CD4-positive, alpha-beta T cell treated with Interleukin-6 at 100 ng/mL for 8 hours (primary cell): ENCODE results near the gene DNAJB11.

Source experiments
- DNase-seq: peaks from one replicate; pipeline ENCODE4 v3.0.0-alpha.2; 2020; ENCODE audit warnings: mixed read lengths, low spot score

DNAJB11 gene

GRCh38 chr3:186596568-186597287 is 26.2 kb downstream of the DNAJB11 start:
- DNase-seq = no peak

- no peak for DNase-seq
These were observed 27.7 kb downstream of the DNAJB11 start for GRCh38 chr3:186598108-186598784.

GRCh38 chr3:186598794-186599141 is 28.2 kb downstream of the DNAJB11 start:
- no peak for DNase-seq

GRCh38 chr3:186599142-186599784 is 28.7 kb downstream of the DNAJB11 start:
- no peak for DNase-seq

- no peak for DNase-seq
These were observed 29.3 kb downstream of the DNAJB11 start for GRCh38 chr3:186599785-186600166.

- DNase-seq = no peak
These were observed 30.4 kb downstream of the DNAJB11 start for GRCh38 chr3:186600896-186601295.

GRCh38 chr3:186603159-186603558 is 32.6 kb downstream of the DNAJB11 start:
- DNase-seq = no peak

- no peak for DNase-seq
These were observed 34.6 kb downstream of the DNAJB11 start for GRCh38 chr3:186605078-186605477.

- DNase-seq = no peak
These were observed 35.3 kb downstream of the DNAJB11 start for GRCh38 chr3:186605561-186606545.

- no peak for DNase-seq
These were observed 38.2 kb downstream of the DNAJB11 start for GRCh38 chr3:186608624-186609215.

GRCh38 chr3:186609247-186609868 is 38.8 kb downstream of the DNAJB11 start:
- no peak for DNase-seq

- no peak for DNase-seq
These were observed 41.5 kb downstream of the DNAJB11 start for GRCh38 chr3:186612065-186612464.

GRCh38 chr3:186612721-186613636 is 42.5 kb downstream of the DNAJB11 start, which contains the start of gene AHSG:
AHSG (plus strand) TSS chr3:186613060; CDS start chr3:186613142, 82 bp downstream.
- DNase-seq = no peak

GRCh38 chr3:186613637-186614265 is 43.2 kb downstream of the DNAJB11 start:
- no peak for DNase-seq

- no peak for DNase-seq
These were observed 43.7 kb downstream of the DNAJB11 start for GRCh38 chr3:186614266-186614596.

GRCh38 chr3:186614597-186615483 is 44.3 kb downstream of the DNAJB11 start:
- peak; percentile 74 for DNase-seq

GRCh38 chr3:186616299-186616617 is 45.7 kb downstream of the DNAJB11 start:
- DNase-seq = no peak

- peak; percentile 89 for DNase-seq
These were observed 46.8 kb downstream of the DNAJB11 start for GRCh38 chr3:186617036-186617946.
